GM23338 (cell line): ENCODE results near the gene PAPPA2. TPM values are rescaled to one million over a fixed set of nuclear protein-coding genes. Genes with fewer than 3 reads are reported as not detected.

ENCODE experiments used
- ATAC-seq: fragments of 200-7000 bp; cut with Tn5 transposase; 3 replicates; pipeline ENCODE4 v1.9.1; 2020
- DNase-seq: peaks from one replicate; pipeline ENCODE4 v3.0.0-alpha.2; 2015; ENCODE audit warnings: low spot score
- H2AFZ ChIP-seq: fragments of 200-600 bp; sonication (generic); 2 replicates; pipeline ENCODE4 v1.8.0; 2016; ENCODE audit warnings: antibody characterized with exemption, mild to moderate bottlenecking, moderate library complexity
- H3F3A ChIP-seq: fragments of 200-600 bp; sonication (generic); replicated peaks from 2 replicates; pipeline ENCODE4 v1.8.0; 2017; ENCODE audit warnings: antibody characterized with exemption, mixed run types, low read depth
- H3K27ac ChIP-seq: fragments of 200-600 bp; sonication (generic); 2 replicates; pipeline ENCODE4 v1.6.1; 2016; ENCODE audit warnings: low read depth
- H3K27me3 ChIP-seq: fragments of 200-600 bp; sonication (generic); 2 replicates; pipeline ENCODE4 v1.8.0; 2016; ENCODE audit warnings: mild to moderate bottlenecking, mixed run types, moderate library complexity; ENCODE audit not compliant: insufficient read depth
- H3K36me3 ChIP-seq: fragments of 200-600 bp; sonication (generic); 2 replicates; pipeline ENCODE4 v1.8.0; 2016; ENCODE audit warnings: mild to moderate bottlenecking; ENCODE audit not compliant: insufficient read depth
- H3K4me1 ChIP-seq: fragments of 200-600 bp; sonication (generic); 2 replicates; pipeline ENCODE4 v1.8.0; 2016; ENCODE audit warnings: mild to moderate bottlenecking, moderate library complexity; ENCODE audit not compliant: insufficient read depth
- H3K4me2 ChIP-seq: fragments of 200-600 bp; sonication (generic); 2 replicates; pipeline ENCODE4 v1.7.1; 2017; ENCODE audit warnings: mixed run types
- H3K4me3 ChIP-seq: fragments of 200-600 bp; sonication (generic); 2 replicates; pipeline ENCODE4 v1.6.1; 2016; ENCODE audit warnings: mixed run types
- H3K79me2 ChIP-seq: fragments of 200-600 bp; sonication (generic); replicated peaks from 2 replicates; pipeline ENCODE4 v1.8.0; 2017; ENCODE audit warnings: mild to moderate bottlenecking; ENCODE audit not compliant: insufficient read depth
- H3K9me2 ChIP-seq: fragments of 200-600 bp; sonication (generic); 2 replicates; pipeline ENCODE4 v1.8.0; 2017; ENCODE audit not compliant: insufficient read depth
- H4K20me1 ChIP-seq: fragments of 200-600 bp; sonication (generic); replicated peaks from 2 replicates; pipeline ENCODE4 v1.8.0; 2017; ENCODE audit warnings: mild to moderate bottlenecking; ENCODE audit not compliant: insufficient read depth
- H3K27ac Mint-ChIP-seq: 2 replicates; pipeline ENCODE4 v1.8.0; 2020; ENCODE audit warnings: inconsistent platforms, mild to moderate bottlenecking, moderate library complexity, mixed read lengths
- H3K27me3 Mint-ChIP-seq: 3 replicates; pipeline ENCODE4 v1.8.0; 2022; ENCODE audit warnings: low read depth, mild to moderate bottlenecking, moderate library complexity, mixed read lengths, inconsistent platforms; ENCODE audit not compliant: insufficient read depth, poor library complexity
- H3K36me3 Mint-ChIP-seq: 3 replicates; pipeline ENCODE4 v1.8.0; 2021; ENCODE audit warnings: low read depth, mild to moderate bottlenecking, inconsistent platforms, moderate library complexity, mixed read lengths
- H3K4me1 Mint-ChIP-seq: 3 replicates; pipeline ENCODE4 v1.8.0; 2020; ENCODE audit warnings: mild to moderate bottlenecking, inconsistent platforms, mixed read lengths
- H3K4me3 Mint-ChIP-seq: 3 replicates; pipeline ENCODE4 v1.8.0; 2021; ENCODE audit warnings: moderate library complexity, mild to moderate bottlenecking, inconsistent platforms, mixed read lengths
- H3K9me3 Mint-ChIP-seq: 3 replicates; pipeline ENCODE4 v1.8.0; 2020; ENCODE audit warnings: moderate library complexity, mild to moderate bottlenecking, inconsistent platforms, mixed read lengths
- CREB1 ChIP-seq: fragments of 250-450 bp; sonication (Bioruptor Pico); IDR thresholded peaks from 2 replicates; pipeline ENCODE4 v1.5.0; 2020; ENCODE audit warnings: low read depth, mild to moderate bottlenecking, moderate library complexity
- EZH2 ChIP-seq: fragments of 200-600 bp; sonication (generic); IDR thresholded peaks from one replicate; pipeline ENCODE4 v1.8.0; 2017; ENCODE audit warnings: antibody characterized with exemption, mild to moderate bottlenecking, low read depth; ENCODE audit not compliant: unreplicated experiment
- EZH2phosphoT487 ChIP-seq: fragments of 200-600 bp; sonication (generic); IDR thresholded peaks from one replicate; pipeline ENCODE4 v1.8.1; 2018; ENCODE audit warnings: antibody characterized with exemption; ENCODE audit not compliant: unreplicated experiment
- JUNB ChIP-seq: IDR thresholded peaks from one replicate; pipeline ENCODE4 v1.6.1; 2016; ENCODE audit warnings: antibody characterized with exemption; ENCODE audit not compliant: unreplicated experiment
- POLR2AphosphoS5 ChIP-seq: IDR thresholded peaks from 2 replicates; pipeline ENCODE4 v1.6.1; 2016; ENCODE audit warnings: antibody characterized with exemption, low read depth
- STAT1 ChIP-seq: IDR thresholded peaks from one replicate; pipeline ENCODE4 v1.6.1; 2016; ENCODE audit warnings: antibody characterized with exemption; ENCODE audit not compliant: unreplicated experiment
- ZNF331 ChIP-seq: fragments of 250-450 bp; sonication (Bioruptor Pico); IDR thresholded peaks from 2 replicates; pipeline ENCODE4 v1.5.0; 2020; ENCODE audit warnings: low read depth, mild to moderate bottlenecking, moderate library complexity
- polyA plus RNA-seq: library from polyadenylated mRNA; unstranded; fragments of >200 nt; fragmentation: Nextera tagmentation; extraction: Ambion mirVana; gene quantifications from 2 replicates; pipeline ENCODE4 v1.2.1, GENCODE V29; 2016
- total RNA-seq: library from RNA; depleted of rRNA; stranded (reverse); fragments of >200 nt; shearing (Covaris generic); gene quantifications from 2 replicates; pipeline ENCODE4 v1.2.3, GENCODE V29; 2014
- TF ChIP-seq, protein P1 (sequence below): IDR thresholded peaks from one replicate; pipeline ENCODE4 v1.6.1; 2018; ENCODE audit warnings: antibody characterized with exemption; ENCODE audit not compliant: unreplicated experiment
- TF ChIP-seq, protein P2 (sequence below): fragments of 250-450 bp; sonication (Bioruptor Pico); IDR thresholded peaks from 2 replicates; pipeline ENCODE4 v1.5.0; 2020; ENCODE audit warnings: mild to moderate bottlenecking, moderate library complexity
- TF ChIP-seq, protein P3 (sequence below), 2 experiments: fragments of 200-600 bp in 1 of 2; sonication (generic) in 1 of 2; conservative IDR thresholded peaks; 2 replicates each; pipeline versions ENCODE4 v1.5.1 to v1.6.1; 2016 to 2017; ENCODE audit warnings: antibody characterized with exemption in 2 of 2, low read depth in 2 of 2, mild to moderate bottlenecking in 2 of 2, moderate library complexity in 1 of 2

Gene PAPPA2
- total and polyA plus RNA-seq, 2 experiments from 2014 or later = 1.4 to 1.7 TPM

DNA sequence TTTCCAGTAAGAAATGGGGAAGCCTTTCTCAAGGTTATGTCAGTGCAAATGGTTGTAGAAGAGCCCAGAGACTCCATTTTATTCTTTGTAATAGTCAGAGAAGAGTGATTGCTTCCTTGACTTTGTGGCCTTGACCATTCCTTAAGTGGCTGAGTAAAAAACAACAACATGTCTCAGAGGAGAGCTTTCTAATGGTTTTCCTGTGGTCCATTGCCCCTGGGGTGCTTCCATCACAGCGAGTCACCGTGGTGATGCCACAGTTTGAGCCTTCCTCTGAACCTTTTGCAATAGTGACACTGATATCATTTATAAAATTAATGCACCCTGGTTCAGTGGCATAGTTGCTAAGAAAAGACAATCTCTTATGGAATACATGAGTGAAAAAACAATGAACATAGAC, 38.6 kb downstream of the PAPPA2 start:
- no peaks in the 10 kb centered on the region for H3K27me3 ChIP-seq
- H3K27ac ChIP-seq = no peak overlapping the region
- no peaks in the 10 kb centered on the region for H3K79me2 ChIP-seq
- H4K20me1 ChIP-seq = no peaks in the 10 kb centered on the region
- no peaks in the 10 kb centered on the region for H3F3A ChIP-seq
- ATAC-seq = no peak
- no peaks in the 10 kb centered on the region; the same call in 2 of the 3 replicates for H3K9me3 Mint-ChIP-seq
- H3K27ac Mint-ChIP-seq = no peak overlapping the region
- no peaks in the 10 kb centered on the region for H3K36me3 ChIP-seq
- no peak for TF ChIP-seq EZH2phosphoT487
- TF ChIP-seq ZNF331 (CRISPR knock-in tag) = no peak
- TF ChIP-seq EZH2 = no peak
- TF ChIP-seq CREB1 = no peak
- TF ChIP-seq JUNB = no peak
- no peak overlapping the region for H3K4me3 Mint-ChIP-seq
- no peak overlapping the region for H3K4me2 ChIP-seq
- no peaks in the 10 kb centered on the region for H3K27me3 Mint-ChIP-seq
- H3K36me3 Mint-ChIP-seq = no peaks in the 10 kb centered on the region
- H3K9me2 ChIP-seq = peaks cover 4% of the 10 kb centered on the region; the same call in 1 of the 2 replicates
- H3K4me1 Mint-ChIP-seq = no peaks in the 10 kb centered on the region
- H2AFZ ChIP-seq = no peak overlapping the region
- DNase-seq = no peak
- no peak overlapping the region for H3K4me3 ChIP-seq
- no peaks in the 10 kb centered on the region for H3K4me1 ChIP-seq

DNA sequence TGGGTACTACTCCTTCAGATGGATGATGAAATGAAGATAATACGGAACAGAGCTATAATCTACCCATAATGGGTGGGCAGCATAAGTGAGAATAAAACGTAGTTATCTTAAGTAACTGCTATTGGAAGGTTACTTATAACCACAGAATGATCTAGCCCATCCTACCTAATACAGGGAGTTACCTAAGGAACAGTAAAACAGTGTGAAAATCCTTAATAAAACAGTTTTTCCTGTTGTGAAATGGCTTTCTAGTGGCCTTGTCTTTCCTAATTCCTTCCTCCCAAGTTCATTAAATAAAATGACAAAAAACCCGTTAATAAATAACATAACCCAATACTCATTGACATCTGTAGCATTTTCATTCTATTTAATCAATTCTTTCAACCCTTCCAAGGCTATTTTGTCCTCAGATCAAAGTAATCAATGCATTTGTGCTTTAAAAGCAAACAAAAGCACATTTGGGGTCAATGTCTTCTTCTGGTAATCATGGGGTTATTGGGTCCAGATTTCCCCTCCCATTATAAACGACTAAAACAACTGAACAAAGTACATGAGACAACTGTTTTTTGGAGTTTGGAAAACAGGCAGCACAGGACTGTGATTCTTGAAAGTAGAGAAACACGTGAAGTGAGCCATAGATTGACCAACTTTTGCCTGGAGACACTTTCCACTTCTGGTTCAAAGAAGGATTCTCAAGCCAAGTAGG, 42.0 kb downstream of the PAPPA2 start:
- H3K27ac Mint-ChIP-seq = no peak overlapping the region
- no peak for ATAC-seq
- no peak for TF ChIP-seq JUNB
- TF ChIP-seq STAT1 = no peak
- TF ChIP-seq ZNF331 (CRISPR knock-in tag) = no peak
- TF ChIP-seq POLR2AphosphoS5 = no peak
- TF ChIP-seq EZH2phosphoT487 = no peak
- TF ChIP-seq, protein P1, sequence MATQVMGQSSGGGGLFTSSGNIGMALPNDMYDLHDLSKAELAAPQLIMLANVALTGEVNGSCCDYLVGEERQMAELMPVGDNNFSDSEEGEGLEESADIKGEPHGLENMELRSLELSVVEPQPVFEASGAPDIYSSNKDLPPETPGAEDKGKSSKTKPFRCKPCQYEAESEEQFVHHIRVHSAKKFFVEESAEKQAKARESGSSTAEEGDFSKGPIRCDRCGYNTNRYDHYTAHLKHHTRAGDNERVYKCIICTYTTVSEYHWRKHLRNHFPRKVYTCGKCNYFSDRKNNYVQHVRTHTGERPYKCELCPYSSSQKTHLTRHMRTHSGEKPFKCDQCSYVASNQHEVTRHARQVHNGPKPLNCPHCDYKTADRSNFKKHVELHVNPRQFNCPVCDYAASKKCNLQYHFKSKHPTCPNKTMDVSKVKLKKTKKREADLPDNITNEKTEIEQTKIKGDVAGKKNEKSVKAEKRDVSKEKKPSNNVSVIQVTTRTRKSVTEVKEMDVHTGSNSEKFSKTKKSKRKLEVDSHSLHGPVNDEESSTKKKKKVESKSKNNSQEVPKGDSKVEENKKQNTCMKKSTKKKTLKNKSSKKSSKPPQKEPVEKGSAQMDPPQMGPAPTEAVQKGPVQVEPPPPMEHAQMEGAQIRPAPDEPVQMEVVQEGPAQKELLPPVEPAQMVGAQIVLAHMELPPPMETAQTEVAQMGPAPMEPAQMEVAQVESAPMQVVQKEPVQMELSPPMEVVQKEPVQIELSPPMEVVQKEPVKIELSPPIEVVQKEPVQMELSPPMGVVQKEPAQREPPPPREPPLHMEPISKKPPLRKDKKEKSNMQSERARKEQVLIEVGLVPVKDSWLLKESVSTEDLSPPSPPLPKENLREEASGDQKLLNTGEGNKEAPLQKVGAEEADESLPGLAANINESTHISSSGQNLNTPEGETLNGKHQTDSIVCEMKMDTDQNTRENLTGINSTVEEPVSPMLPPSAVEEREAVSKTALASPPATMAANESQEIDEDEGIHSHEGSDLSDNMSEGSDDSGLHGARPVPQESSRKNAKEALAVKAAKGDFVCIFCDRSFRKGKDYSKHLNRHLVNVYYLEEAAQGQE = no peak
- TF ChIP-seq, protein P2, sequence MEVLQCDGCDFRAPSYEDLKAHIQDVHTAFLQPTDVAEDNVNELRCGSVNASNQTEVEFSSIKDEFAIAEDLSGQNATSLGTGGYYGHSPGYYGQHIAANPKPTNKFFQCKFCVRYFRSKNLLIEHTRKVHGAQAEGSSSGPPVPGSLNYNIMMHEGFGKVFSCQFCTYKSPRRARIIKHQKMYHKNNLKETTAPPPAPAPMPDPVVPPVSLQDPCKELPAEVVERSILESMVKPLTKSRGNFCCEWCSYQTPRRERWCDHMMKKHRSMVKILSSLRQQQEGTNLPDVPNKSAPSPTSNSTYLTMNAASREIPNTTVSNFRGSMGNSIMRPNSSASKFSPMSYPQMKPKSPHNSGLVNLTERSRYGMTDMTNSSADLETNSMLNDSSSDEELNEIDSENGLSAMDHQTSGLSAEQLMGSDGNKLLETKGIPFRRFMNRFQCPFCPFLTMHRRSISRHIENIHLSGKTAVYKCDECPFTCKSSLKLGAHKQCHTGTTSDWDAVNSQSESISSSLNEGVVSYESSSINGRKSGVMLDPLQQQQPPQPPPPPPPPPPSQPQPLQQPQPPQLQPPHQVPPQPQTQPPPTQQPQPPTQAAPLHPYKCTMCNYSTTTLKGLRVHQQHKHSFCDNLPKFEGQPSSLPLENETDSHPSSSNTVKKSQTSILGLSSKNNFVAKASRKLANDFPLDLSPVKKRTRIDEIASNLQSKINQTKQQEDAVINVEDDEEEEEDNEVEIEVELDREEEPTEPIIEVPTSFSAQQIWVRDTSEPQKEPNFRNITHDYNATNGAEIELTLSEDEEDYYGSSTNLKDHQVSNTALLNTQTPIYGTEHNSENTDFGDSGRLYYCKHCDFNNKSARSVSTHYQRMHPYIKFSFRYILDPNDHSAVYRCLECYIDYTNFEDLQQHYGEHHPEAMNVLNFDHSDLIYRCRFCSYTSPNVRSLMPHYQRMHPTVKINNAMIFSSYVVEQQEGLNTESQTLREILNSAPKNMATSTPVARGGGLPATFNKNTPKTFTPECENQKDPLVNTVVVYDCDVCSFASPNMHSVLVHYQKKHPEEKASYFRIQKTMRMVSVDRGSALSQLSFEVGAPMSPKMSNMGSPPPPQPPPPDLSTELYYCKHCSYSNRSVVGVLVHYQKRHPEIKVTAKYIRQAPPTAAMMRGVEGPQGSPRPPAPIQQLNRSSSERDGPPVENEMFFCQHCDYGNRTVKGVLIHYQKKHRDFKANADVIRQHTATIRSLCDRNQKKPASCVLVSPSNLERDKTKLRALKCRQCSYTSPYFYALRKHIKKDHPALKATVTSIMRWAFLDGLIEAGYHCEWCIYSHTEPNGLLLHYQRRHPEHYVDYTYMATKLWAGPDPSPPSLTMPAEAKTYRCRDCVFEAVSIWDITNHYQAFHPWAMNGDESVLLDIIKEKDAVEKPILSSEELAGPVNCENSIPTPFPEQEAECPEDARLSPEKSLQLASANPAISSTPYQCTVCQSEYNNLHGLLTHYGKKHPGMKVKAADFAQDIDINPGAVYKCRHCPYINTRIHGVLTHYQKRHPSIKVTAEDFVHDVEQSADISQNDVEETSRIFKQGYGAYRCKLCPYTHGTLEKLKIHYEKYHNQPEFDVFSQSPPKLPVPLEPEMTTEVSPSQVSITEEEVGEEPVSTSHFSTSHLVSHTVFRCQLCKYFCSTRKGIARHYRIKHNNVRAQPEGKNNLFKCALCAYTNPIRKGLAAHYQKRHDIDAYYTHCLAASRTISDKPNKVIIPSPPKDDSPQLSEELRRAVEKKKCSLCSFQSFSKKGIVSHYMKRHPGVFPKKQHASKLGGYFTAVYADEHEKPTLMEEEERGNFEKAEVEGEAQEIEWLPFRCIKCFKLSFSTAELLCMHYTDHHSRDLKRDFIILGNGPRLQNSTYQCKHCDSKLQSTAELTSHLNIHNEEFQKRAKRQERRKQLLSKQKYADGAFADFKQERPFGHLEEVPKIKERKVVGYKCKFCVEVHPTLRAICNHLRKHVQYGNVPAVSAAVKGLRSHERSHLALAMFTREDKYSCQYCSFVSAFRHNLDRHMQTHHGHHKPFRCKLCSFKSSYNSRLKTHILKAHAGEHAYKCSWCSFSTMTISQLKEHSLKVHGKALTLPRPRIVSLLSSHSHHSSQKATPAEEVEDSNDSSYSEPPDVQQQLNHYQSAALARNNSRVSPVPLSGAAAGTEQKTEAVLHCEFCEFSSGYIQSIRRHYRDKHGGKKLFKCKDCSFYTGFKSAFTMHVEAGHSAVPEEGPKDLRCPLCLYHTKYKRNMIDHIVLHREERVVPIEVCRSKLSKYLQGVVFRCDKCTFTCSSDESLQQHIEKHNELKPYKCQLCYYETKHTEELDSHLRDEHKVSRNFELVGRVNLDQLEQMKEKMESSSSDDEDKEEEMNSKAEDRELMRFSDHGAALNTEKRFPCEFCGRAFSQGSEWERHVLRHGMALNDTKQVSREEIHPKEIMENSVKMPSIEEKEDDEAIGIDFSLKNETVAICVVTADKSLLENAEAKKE (CRISPR knock-in tag) = no peak
- TF ChIP-seq, protein P3, sequence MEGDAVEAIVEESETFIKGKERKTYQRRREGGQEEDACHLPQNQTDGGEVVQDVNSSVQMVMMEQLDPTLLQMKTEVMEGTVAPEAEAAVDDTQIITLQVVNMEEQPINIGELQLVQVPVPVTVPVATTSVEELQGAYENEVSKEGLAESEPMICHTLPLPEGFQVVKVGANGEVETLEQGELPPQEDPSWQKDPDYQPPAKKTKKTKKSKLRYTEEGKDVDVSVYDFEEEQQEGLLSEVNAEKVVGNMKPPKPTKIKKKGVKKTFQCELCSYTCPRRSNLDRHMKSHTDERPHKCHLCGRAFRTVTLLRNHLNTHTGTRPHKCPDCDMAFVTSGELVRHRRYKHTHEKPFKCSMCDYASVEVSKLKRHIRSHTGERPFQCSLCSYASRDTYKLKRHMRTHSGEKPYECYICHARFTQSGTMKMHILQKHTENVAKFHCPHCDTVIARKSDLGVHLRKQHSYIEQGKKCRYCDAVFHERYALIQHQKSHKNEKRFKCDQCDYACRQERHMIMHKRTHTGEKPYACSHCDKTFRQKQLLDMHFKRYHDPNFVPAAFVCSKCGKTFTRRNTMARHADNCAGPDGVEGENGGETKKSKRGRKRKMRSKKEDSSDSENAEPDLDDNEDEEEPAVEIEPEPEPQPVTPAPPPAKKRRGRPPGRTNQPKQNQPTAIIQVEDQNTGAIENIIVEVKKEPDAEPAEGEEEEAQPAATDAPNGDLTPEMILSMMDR (conservative IDR thresholded peaks at IDR 0.05; ENCODE audit: low read depth in 2 of 2) = no peak

More for the DNA sequence above, 42.0 kb downstream of the PAPPA2 start:
- Histone ChIP-seq H3K9me2 (no peaks in the 10 kb centered on the region), H3K27me3 (no peaks in the 10 kb centered on the region), H3K36me3 (no peaks in the 10 kb centered on the region), H3F3A (no peaks in the 10 kb centered on the region), H2AFZ (no peak overlapping the region), H3K4me1 (no peaks in the 10 kb centered on the region), H3K79me2 (no peaks in the 10 kb centered on the region), H3K27ac (no peak overlapping the region), H3K4me3 (no peak overlapping the region), H4K20me1 (no peaks in the 10 kb centered on the region), H3K4me2 (no peak overlapping the region)
- no peak for DNase-seq
- no peaks in the 10 kb centered on the region for H3K4me1 Mint-ChIP-seq
- no peaks in the 10 kb centered on the region; the same call in 2 of the 3 replicates for H3K9me3 Mint-ChIP-seq
- no peaks in the 10 kb centered on the region for H3K27me3 Mint-ChIP-seq
- no peak overlapping the region for H3K4me3 Mint-ChIP-seq
- H3K36me3 Mint-ChIP-seq = no peaks in the 10 kb centered on the region
